GM20000 (cell line): ENCODE data around the gene RNPEPL1.

Source experiments
- DNase-seq: peaks from one replicate; pipeline ENCODE4 v3.0.0; 2012; ENCODE audit warnings: low spot score
- TF ChIP-seq, protein P1 (sequence below): IDR thresholded peaks from 2 replicates; pipeline ENCODE4 v1.5.1; 2012; ENCODE audit warnings: mild to moderate bottlenecking, control low read depth; ENCODE audit errors: extremely low read depth, missing control alignments

RNPEPL1 gene

DNA sequence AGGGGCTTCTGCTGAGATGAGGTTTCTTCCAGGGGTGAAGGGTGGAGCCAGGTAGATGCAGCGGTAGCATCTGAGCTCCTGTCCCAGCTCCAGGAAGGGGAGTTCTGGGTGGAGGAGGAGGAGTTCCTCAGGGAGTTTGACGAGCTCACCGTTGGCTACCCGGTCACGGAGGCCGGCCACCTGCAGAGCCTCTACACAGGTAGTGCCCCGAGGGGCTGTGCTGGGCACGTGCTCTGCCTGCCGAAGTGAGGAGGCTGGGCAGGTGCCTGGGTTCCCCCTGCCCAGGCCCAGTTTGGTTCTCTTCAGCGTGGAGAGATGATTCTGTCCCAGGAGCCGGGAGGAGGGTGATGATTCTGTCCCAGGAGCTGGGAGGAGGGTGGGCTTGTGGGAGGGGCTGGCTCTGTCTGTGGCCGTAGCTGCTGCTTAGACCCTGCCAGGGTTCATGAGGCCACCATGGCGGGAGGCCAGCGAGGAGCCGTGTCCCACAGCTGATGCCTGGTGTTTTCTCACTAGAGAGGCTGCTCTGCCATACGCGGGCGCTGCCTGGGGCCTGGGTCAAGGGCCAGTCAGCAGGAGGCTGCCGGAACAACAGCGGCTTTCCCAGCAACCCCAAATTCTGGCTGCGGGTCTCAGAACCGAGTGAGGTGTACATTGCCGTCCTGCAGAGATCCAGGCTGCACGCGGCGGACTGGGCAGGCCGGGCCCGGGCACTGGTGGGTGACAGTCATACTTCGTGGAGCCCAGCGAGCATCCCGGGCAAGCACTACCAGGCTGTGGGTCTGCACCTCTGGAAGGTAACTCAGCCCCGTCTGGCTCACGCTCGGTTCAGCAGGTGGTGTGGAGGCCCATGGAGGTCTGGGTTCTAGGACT lies 26.5 kb downstream of the RNPEPL1 start:
- no peak for DNase-seq
- TF ChIP-seq, protein P1, sequence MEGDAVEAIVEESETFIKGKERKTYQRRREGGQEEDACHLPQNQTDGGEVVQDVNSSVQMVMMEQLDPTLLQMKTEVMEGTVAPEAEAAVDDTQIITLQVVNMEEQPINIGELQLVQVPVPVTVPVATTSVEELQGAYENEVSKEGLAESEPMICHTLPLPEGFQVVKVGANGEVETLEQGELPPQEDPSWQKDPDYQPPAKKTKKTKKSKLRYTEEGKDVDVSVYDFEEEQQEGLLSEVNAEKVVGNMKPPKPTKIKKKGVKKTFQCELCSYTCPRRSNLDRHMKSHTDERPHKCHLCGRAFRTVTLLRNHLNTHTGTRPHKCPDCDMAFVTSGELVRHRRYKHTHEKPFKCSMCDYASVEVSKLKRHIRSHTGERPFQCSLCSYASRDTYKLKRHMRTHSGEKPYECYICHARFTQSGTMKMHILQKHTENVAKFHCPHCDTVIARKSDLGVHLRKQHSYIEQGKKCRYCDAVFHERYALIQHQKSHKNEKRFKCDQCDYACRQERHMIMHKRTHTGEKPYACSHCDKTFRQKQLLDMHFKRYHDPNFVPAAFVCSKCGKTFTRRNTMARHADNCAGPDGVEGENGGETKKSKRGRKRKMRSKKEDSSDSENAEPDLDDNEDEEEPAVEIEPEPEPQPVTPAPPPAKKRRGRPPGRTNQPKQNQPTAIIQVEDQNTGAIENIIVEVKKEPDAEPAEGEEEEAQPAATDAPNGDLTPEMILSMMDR: no peak

DNA sequence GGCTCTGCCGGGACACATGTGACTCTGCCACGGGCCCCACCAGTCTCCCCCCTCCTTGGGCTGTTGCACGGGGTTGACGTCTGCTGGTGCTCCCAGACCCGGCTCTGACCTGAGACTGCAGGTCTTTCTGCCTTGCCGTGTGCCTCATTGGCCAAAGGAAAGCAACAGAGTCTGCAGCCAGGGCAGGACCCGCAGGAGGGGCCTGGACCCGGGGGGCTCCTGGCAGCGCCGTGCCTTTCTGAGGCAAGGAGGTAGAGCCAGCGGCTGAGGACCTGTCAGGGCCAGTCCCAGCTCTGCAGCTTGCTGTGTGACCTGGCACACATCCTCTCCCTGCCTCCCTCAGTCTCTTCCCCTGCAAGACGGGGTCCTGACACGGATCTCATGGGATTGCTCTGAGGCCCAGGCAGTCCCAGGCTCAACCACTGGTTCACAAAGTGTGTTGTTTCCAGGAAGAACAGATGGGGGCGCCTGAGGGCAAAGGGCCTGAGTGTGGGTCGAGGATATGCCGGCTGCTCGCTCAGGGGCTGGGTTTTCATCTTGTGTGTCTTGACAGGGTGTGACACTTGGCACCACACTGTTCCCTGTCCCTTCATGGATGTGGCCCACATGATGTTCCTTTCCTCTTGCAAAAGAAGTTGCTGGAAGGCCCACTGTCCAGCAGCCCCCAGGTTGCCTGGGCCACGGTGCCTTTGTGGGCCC lies 27.2 kb downstream of the RNPEPL1 start:
- DNase-seq: peak; percentile 68
- TF ChIP-seq, protein P1: no peak

DNA sequence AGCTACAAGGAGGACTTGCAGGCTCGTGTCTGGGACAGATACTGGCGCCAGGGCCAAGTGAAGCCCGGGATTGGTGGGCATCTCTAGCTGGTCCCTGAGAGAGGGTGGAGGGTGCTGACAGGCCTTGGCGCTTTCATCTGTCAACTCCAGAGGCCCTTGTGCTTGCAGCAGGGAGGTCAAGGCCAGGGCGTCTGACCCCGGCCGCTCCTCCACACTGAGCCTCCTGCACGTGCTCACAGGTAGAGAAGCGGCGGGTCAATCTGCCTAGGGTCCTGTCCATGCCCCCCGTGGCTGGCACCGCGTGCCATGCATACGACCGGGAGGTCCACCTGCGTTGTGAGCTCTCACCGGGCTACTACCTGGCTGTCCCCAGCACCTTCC lies 27.8 kb downstream of the RNPEPL1 start:
- DNase-seq: no peak
- TF ChIP-seq, protein P1: no peak

DNA sequence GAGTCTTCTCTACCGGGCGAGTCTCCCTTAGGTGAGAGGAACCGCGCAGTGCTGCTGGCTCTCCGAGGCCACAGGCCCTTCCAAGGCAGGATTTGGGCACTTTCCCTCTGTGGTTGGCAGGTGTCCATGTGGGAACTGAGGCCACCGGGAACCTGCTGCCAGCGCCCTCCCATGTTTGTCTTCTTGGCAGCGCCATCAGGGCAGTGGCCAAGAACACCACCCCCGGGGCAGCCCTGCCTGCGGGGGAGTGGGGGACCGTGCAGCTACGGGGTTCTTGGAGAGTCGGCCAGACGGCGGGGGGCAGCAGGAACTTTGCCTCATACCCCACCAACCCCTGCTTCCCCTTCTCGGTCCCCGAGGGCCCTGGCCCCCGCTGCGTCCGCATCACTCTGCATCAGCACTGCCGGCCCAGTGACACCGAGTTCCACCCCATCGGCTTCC lies 28.2 kb downstream of the RNPEPL1 start:
- DNase-seq: no peak
- TF ChIP-seq, protein P1: no peak

DNA sequence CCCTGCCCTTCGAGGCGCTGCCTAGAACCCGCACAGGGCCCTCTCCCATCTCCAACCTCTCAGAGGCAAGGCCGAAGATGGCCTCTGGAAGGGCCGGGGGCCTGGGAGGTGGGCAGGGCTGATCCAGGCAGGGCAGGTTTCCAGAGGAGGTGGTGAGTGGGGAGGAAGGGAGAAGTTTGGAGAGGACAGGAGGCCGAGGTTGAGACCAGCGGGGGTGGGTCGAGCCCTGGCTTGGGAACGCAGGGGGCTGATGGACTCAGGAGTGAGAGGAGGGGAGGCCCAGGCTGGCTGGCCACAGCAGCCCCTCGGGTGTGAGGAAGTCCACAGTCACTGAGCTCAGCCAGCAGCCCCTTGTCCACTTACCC lies 28.8 kb downstream of the RNPEPL1 start:
- TF ChIP-seq, protein P1: no peak
- DNase-seq: no peak

DNA sequence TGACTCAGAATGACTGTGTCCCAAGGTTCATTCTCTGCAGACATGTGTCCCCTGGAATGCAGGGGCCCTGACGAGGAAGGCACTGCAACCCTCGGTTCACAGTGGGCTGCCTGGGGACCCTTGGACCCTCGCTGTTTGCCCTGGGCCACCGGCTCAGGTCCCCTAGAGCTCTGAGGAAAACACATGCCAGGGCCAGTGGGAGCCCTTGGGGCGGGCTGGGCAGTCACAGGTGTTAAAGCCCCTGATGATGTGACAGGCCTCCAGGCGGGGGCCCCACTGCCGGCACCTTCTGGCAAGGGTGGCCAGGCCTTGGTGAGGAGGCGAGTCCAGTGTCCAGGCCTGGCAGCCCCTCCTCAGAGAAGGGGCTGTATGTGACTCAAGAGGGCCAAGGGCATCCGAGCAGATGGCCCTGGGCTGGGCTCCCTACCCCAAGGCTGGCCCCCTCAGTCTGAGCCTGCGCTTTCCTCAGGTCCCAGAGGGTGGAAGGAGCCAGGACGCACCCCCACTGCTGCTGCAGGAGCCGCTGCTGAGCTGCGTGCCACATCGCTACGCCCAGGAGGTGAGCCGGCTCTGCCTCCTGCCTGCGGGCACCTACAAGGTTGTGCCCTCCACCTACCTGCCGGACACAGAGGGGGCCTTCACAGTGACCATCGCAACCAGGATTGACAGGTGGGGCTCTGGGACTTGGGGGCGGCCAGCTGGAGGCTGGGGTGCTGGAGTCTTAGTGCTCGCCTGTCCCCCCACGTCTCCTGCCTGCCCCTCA lies 29.3 kb downstream of the RNPEPL1 start:
- no peak for DNase-seq
- TF ChIP-seq, protein P1: no peak

DNA sequence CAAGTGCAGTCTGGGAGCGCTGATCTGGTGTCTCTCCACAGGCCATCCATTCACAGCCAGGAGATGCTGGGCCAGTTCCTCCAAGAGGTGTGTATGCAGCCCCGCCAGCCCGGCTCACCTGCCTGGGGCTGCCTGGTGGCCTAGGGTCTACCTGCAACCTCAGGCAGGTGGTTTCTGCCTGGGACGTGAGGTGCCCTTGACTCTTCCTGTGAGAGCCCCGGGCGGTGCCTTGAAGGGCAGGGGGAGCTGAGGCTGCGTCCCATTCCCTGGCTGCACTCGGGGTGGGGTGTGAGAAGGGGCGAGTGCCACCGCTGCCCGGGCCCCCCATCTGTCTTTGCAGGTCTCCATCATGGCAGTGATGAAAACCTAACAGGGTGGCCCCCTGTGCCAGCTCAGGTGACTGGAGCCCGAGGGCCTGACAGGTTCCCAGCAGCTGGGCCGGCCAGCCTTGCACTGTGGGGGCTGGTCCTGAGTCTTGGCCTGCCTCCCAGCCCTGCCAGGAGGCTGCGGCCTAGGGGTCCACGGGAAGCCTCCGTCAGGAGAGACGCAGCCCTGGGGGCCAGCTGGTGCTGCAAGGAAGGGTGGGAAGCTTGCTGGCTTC lies 30.1 kb downstream of the RNPEPL1 start:
- TF ChIP-seq, protein P1: no peak

More for the DNA sequence above, 30.1 kb downstream of the RNPEPL1 start:
- DNase-seq: no peak
